ENCODE data around the gene EIPR1.

DNA sequence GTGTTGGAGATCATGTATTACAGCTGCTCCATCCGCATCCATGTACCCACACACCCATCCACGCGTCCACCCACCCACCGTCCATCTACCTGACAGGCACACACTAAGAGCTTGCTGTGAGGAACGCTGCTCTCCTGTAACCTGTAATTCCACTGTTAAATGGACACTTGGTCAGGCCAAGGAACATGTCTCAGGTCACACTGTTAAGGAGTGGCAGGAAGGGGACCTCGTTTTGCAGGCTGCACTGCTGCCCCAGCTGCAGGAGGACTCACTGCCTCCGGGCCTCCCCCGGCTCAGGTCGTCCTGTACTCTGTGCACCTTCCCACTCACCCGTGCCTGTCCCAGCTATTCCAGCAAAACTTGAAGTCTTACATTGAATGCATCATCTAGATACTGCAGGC is 170.5 kb downstream of the EIPR1 start:
- TF ChIP-seq, protein P1, sequence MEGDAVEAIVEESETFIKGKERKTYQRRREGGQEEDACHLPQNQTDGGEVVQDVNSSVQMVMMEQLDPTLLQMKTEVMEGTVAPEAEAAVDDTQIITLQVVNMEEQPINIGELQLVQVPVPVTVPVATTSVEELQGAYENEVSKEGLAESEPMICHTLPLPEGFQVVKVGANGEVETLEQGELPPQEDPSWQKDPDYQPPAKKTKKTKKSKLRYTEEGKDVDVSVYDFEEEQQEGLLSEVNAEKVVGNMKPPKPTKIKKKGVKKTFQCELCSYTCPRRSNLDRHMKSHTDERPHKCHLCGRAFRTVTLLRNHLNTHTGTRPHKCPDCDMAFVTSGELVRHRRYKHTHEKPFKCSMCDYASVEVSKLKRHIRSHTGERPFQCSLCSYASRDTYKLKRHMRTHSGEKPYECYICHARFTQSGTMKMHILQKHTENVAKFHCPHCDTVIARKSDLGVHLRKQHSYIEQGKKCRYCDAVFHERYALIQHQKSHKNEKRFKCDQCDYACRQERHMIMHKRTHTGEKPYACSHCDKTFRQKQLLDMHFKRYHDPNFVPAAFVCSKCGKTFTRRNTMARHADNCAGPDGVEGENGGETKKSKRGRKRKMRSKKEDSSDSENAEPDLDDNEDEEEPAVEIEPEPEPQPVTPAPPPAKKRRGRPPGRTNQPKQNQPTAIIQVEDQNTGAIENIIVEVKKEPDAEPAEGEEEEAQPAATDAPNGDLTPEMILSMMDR (IDR thresholded peaks at IDR 0.05): no peak
- no peak for TF ChIP-seq POLR2A (IDR thresholded peaks at IDR 0.05)
